Mucosa of descending colon (tissue), 3 donors: ENCODE data around the gene USP32. TPM values are rescaled to one million over a fixed set of nuclear protein-coding genes. Genes with fewer than 3 reads are reported as not detected.

Source experiments
- ATAC-seq: fragments of 200-7000 bp; cut with Tn5 transposase; one replicate; pipeline ENCODE4 v1.9.1; 2020; ENCODE audit warnings: mild to moderate bottlenecking, moderate library complexity
- DNase-seq, 3 donors: peaks; one replicate each; pipeline ENCODE4 v3.0.0-alpha.2; 2020
- H3K36me3 ChIP-seq: fragments of 200-600 bp; one replicate; pipeline ENCODE4 v1.8.0; 2021; ENCODE audit warnings: low read depth, mild to moderate bottlenecking
- H3K4me1 ChIP-seq: fragments of 200-600 bp; one replicate; pipeline ENCODE4 v1.8.0; 2021; ENCODE audit warnings: low read depth, mild to moderate bottlenecking
- H3K4me3 ChIP-seq: fragments of 200-600 bp; one replicate; pipeline ENCODE4 v1.8.0; 2021; ENCODE audit warnings: mild to moderate bottlenecking
- H3K9me3 ChIP-seq: fragments of 200-600 bp; one replicate; pipeline ENCODE4 v1.8.0; 2021; ENCODE audit warnings: mild to moderate bottlenecking
- intact Hi-C, 2 donors: fragments of 100-400 bp; cut with DNase I in 1 of 2; cut with micrococcal nuclease in 1 of 2; formaldehyde crosslinking; loops; one replicate each; pipeline versions ENCODE4 v1.11.0 to v1.11.1; 2022; cut with DNase I, micrococcal nuclease
- total RNA-seq, 3 donors: library from RNA; stranded (reverse); fragmentation: NEBNext Ultra II Directional in 2 of 3; extraction: Animal tissue kit (Norgen Biotek cat#: 25700) in 2 of 3; gene quantifications; one replicate each; pipeline versions ENCODE4 v1.2.1 to v1.2.4, GENCODE V29; 2021 to 2023
- TF ChIP-seq, protein P1 (sequence below): fragments of 200-600 bp; IDR thresholded peaks from one replicate; pipeline ENCODE4 v1.8.0; 2022; ENCODE audit warnings: antibody characterized with exemption, mild to moderate bottlenecking
- donor health status: DM: no; HTN: no; CAD: no; lungs with moderate emphysema.
- donor health status: DM: no; HTN: no; CAD: no.
- donor health status: DM: no; HTN: yes; CAD: no.

Gene USP32
- total RNA-seq, 3 donors from 2014 or later: 37.2 to 52.3 (median 38.5) TPM

DNA sequence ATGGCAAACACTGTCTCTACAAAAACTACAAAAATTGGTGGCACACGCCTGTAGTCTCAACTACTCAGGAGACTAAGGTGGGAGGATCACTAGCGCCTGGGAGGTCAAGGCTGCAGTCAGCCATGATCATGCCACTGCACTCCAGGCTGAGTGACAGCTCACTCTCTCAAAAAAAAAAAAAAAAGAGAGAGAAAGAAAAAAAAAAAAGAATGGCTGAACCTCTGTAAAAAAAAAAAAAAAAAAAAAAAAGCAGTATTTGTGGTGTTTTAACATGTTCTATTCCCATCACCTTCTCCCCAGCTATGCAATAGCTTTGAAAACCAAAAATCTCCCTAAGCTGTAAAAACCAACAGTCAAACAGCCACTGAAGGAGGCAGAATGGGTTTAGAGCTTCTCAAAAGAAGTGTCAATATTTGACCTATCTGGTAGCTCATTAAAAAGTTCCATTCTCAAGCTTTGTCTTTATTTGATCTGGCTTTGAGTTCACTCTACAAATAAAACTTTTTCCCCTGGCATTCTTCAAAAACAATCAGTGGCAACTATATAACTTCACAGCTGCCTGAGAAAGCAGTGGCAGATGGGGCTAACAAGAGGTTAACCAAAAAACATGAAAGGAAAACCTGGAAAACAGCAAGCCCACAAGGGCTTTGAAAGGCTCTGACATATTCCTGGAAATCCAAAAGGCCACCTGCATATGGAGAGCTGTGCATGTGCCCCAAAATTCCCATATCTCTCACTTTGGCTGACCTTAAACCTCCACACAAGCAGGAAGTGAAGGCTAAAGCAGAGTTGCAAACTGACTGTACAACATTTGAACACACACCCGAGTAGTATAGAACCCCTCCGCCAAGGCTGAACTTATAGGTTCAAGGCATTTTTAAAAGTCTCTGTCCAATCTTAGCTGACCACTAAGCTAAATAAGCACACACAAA is 36.0 kb downstream of the USP32 start:
- intact Hi-C loops: no loop called here
- H3K9me3 ChIP-seq: no peaks in the 10 kb centered on the region
- H3K36me3 ChIP-seq: no peaks in the 10 kb centered on the region
- DNase-seq: no peak
- H3K4me1 ChIP-seq: peaks cover 4% of the 10 kb centered on the region
- no peak overlapping the region for H3K4me3 ChIP-seq
- TF ChIP-seq, protein P1, sequence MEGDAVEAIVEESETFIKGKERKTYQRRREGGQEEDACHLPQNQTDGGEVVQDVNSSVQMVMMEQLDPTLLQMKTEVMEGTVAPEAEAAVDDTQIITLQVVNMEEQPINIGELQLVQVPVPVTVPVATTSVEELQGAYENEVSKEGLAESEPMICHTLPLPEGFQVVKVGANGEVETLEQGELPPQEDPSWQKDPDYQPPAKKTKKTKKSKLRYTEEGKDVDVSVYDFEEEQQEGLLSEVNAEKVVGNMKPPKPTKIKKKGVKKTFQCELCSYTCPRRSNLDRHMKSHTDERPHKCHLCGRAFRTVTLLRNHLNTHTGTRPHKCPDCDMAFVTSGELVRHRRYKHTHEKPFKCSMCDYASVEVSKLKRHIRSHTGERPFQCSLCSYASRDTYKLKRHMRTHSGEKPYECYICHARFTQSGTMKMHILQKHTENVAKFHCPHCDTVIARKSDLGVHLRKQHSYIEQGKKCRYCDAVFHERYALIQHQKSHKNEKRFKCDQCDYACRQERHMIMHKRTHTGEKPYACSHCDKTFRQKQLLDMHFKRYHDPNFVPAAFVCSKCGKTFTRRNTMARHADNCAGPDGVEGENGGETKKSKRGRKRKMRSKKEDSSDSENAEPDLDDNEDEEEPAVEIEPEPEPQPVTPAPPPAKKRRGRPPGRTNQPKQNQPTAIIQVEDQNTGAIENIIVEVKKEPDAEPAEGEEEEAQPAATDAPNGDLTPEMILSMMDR: no peak
- peak; percentile 48 for ATAC-seq

DNA sequence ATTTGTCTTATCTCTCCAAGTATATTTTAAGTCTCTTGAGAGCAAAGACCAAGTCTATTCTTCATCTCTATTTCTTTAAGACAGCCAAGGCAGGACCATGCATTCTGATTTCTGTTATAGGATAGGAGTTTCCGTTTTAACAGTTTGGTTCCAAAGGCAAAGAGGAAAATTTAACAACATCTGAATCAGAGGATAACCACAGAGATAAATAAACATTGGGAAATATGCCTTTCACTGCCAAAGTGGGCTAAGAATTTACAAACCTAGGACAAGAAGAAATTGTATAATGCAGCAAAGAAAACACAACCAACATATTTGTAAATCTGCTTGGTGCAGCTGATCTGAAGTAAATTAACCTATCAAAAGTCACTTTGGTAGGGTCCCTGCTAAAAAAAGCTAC is 37.7 kb downstream of the USP32 start:
- Histone ChIP-seq H3K9me3 (no peaks in the 10 kb centered on the region), H3K4me1 (peaks cover 4% of the 10 kb centered on the region), H3K4me3 (no peak overlapping the region), H3K36me3 (no peaks in the 10 kb centered on the region)
- TF ChIP-seq, protein P1: no peak
- DNase-seq: no peak
- intact Hi-C loops: no loop called here
- no peak for ATAC-seq

DNA sequence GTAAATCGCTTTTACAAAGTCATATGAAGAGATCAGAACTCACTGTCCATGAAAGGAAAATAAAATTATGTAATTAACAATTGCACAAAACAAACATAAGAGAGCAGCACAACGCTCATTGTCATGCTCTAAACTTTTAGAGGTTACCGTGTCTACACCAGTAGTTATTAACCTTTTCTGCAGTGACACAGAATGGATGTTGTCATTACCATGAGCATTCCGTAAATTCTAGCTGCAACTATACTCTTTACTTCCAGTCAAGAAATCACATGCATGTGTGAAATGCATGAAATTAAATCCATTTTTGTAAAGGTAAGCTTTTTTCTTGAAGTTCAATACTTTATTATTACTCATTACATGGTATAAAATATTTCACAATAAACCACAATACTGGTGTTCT is 38.2 kb downstream of the USP32 start:
- TF ChIP-seq, protein P1: no peak
- Histone ChIP-seq H3K4me3 (no peak overlapping the region), H3K36me3 (no peaks in the 10 kb centered on the region), H3K4me1 (peaks cover 4% of the 10 kb centered on the region), H3K9me3 (no peaks in the 10 kb centered on the region)
- no peak for ATAC-seq
- no peak for DNase-seq
- intact Hi-C loops: no loop called here

DNA sequence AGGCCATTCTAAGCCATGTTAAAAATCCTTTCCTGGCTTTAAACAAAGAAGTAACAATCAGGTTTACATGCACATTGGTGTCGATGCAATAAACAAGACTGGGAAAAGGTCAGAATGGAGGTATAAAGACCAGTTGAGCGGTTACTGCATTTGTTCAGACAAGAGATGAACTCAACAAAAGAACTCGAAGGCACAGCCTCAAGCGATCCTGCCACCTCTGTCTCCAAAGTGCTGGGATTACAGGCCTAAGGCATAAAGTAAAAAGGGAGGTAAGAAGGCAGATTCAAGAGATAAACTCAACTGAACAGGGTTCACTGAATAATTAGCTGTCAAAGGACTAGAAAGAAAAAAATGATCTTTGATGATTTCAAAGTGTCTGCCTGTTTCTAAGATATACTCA is 39.4 kb downstream of the USP32 start:
- no peak for ATAC-seq
- Histone ChIP-seq H3K9me3 (no peaks in the 10 kb centered on the region), H3K4me1 (peaks cover 4% of the 10 kb centered on the region), H3K36me3 (no peaks in the 10 kb centered on the region), H3K4me3 (no peak overlapping the region)
- intact Hi-C loops: no loop called here
- no peak for DNase-seq
- TF ChIP-seq, protein P1: no peak

DNA sequence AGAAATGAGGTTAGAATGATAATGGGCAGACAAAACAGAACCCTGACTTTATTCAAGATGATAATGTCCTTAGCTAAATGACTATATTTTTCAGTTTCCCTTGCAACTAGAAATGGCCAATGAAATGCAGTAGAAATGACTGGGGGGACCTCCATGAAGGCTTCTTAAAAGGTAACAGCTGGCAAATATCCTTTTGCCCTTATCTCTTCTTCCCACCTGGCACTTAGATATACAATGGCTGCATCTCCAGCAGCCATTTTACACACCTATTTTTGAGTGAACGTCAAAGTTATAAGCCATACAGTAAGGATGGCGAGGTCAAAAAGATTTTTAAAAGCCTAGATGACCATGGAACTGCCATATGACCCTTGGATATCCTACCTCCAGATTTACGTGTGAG is 39.9 kb downstream of the USP32 start:
- H3K36me3 ChIP-seq: no peaks in the 10 kb centered on the region
- TF ChIP-seq, protein P1: no peak
- H3K4me1 ChIP-seq: peaks cover 4% of the 10 kb centered on the region
- no peaks in the 10 kb centered on the region for H3K9me3 ChIP-seq
- ATAC-seq (no peak), DNase-seq (no peak)
- intact Hi-C loops: no loop called here
- H3K4me3 ChIP-seq: no peak overlapping the region
